Activated naive CD4-positive, alpha-beta T cell treated with anti-CD3 and anti-CD28 coated beads, Interleukin-2, amount 10 ng/mL, durations not matched to agents 7 days and 5 days (primary cell): ENCODE measurements around the gene ADCY4.

Source experiments
- CTCF ChIA-PET: fragments of 350-600 bp; sonication (Branson Sonifier 250); formaldehyde crosslinking; loops from one replicate; lab custom pipeline; 2021; ENCODE audit warnings: antibody characterized with exemption; lab: Charles Lee
- DNase-seq: peaks from one replicate; pipeline ENCODE4 v3.0.0-alpha.2; 2020
- H3K27ac Mint-ChIP-seq: one replicate; pipeline ENCODE4 v1.8.0; 2021; ENCODE audit warnings: mild to moderate bottlenecking, moderate library complexity, mixed read lengths
- H3K27me3 Mint-ChIP-seq: one replicate; pipeline ENCODE4 v1.8.0; 2021; ENCODE audit warnings: mild to moderate bottlenecking, mixed read lengths
- H3K36me3 Mint-ChIP-seq: one replicate; pipeline ENCODE4 v1.8.0; 2021; ENCODE audit warnings: mixed read lengths
- H3K4me1 Mint-ChIP-seq: one replicate; pipeline ENCODE4 v1.8.0; 2021; ENCODE audit warnings: mixed read lengths
- H3K4me3 Mint-ChIP-seq: one replicate; pipeline ENCODE4 v1.8.0; 2021; ENCODE audit warnings: mild to moderate bottlenecking, moderate library complexity, mixed read lengths
- H3K9me3 Mint-ChIP-seq: one replicate; pipeline ENCODE4 v1.8.0; 2021; ENCODE audit warnings: mixed read lengths

The ADCY4 gene

GRCh38 chr14:24313913-24314312 lies 21.0 kb downstream of the ADCY4 start:
- H3K9me3 Mint-ChIP-seq, result no peaks in the 10 kb centered on the region
- H3K27me3 Mint-ChIP-seq, result peaks cover 8% of the 10 kb centered on the region
- H3K4me3 Mint-ChIP-seq, result peak overlapping the region; percentile 81
- peaks cover 68% of the 10 kb centered on the region for H3K4me1 Mint-ChIP-seq
- CTCF ChIA-PET, result interaction anchor here (1.0 to 13.0 kb wide), 5 partner anchors 15 to 122 kb away, joined by 3 to 129 read pairs (median 4); partner anchors contain the start of genes ADCY4, DHRS1 and NOP9
- H3K36me3 Mint-ChIP-seq, result peaks cover 35% of the 10 kb centered on the region
- peak overlapping the region; percentile 88 for H3K27ac Mint-ChIP-seq
- no peak for DNase-seq

- peak overlapping the region; percentile 88 for H3K27ac Mint-ChIP-seq
- H3K4me3 Mint-ChIP-seq, result peak overlapping the region; percentile 81
- H3K9me3 Mint-ChIP-seq, result no peaks in the 10 kb centered on the region
- no peaks in the 10 kb centered on the region for H3K27me3 Mint-ChIP-seq
- CTCF ChIA-PET, result interaction anchor here (0.9 to 13.0 kb wide), 6 partner anchors 14 to 255 kb away, joined by 3 to 129 read pairs (median 14); partner anchors contain the start of genes ADCY4, CBLN3, DHRS1 and KHNYN
- H3K4me1 Mint-ChIP-seq, result peaks cover 77% of the 10 kb centered on the region
- DNase-seq, result peak; percentile 71
- H3K36me3 Mint-ChIP-seq, result peaks cover 40% of the 10 kb centered on the region
Observed at GRCh38 chr14:24312736-24313507, 21.9 kb downstream of the ADCY4 start.

DNA sequence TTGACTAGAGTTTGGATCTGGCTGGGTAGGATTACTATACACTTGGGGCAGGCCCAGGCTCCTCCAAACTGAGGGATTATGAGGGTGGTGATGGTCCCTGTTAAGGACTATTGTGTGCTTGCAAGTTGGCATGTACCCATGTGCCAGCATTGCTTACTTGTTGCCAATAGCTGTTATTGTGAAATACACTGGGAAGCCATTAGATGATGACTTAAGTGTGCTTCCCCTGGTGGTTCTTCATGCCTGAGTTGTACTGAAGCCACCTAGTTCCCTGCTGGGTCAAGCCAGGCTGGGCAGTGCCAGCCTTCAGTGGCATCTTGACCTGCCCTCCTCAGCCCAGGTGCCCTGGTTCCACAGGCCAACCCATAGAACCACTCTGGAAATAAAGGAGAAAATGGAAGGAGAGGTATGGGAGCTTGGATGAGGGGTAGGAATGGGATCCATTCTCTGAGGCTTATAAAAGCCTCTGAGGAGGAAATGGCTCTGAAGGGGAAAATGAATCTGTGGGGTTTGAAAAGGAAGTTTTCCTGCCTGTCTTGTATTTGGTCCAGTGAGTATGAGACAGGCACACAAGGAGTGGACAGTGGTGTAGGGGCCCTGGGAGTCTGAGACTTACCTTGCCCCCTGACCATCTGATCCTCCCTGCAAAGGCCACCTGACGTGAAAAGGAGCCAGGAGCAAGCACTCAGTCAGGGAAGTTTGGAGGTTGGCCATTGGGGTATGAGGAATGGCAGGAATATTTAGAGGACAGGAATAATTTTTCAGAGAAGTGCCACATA lies 22.8 kb downstream of the ADCY4 start:
- peak overlapping the region; percentile 81 for H3K4me3 Mint-ChIP-seq
- CTCF ChIA-PET, result interaction anchor here (0.6 to 13.0 kb wide), 8 partner anchors 13 to 1017 kb away, joined by 4 to 129 read pairs (median 14); partner anchors contain the start of genes ADCY4, CBLN3, DHRS1 and KHNYN
- no peaks in the 10 kb centered on the region for H3K27me3 Mint-ChIP-seq
- peaks cover 77% of the 10 kb centered on the region for H3K4me1 Mint-ChIP-seq
- H3K36me3 Mint-ChIP-seq, result peaks cover 43% of the 10 kb centered on the region
- peak overlapping the region; percentile 88 for H3K27ac Mint-ChIP-seq
- no peaks in the 10 kb centered on the region for H3K9me3 Mint-ChIP-seq
- no peak for DNase-seq

DNA sequence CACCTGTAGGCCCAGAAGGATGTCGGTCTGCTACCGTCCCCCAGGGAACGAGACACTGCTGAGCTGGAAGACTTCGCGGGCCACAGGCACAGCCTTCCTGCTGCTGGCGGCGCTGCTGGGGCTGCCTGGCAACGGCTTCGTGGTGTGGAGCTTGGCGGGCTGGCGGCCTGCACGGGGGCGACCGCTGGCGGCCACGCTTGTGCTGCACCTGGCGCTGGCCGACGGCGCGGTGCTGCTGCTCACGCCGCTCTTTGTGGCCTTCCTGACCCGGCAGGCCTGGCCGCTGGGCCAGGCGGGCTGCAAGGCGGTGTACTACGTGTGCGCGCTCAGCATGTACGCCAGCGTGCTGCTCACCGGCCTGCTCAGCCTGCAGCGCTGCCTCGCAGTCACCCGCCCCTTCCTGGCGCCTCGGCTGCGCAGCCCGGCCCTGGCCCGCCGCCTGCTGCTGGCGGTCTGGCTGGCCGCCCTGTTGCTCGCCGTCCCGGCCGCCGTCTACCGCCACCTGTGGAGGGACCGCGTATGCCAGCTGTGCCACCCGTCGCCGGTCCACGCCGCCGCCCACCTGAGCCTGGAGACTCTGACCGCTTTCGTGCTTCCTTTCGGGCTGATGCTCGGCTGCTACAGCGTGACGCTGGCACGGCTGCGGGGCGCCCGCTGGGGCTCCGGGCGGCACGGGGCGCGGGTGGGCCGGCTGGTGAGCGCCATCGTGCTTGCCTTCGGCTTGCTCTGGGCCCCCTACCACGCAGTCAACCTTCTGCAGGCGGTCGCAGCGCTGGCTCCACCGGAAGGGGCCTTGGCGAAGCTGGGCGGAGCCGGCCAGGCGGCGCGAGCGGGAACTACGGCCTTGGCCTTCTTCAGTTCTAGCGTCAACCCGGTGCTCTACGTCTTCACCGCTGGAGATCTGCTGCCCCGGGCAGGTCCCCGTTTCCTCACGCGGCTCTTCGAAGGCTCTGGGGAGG lies 23.9 kb downstream of the ADCY4 start, which contains the start of gene LTB4R:
LTB4R (plus strand) TSS at position 857 of the 959 bp plus-strand sequence. CDS start 4,150 bp downstream, outside the sequence.
- CTCF ChIA-PET, result interaction anchor here (0.7 to 13.0 kb wide), 17 partner anchors 12 to 126 kb away, joined by 3 to 129 read pairs (median 5); partner anchors contain the start of genes ADCY4, CBLN3, DHRS1 and KHNYN
- peaks cover 53% of the 10 kb centered on the region for H3K36me3 Mint-ChIP-seq
- no peaks in the 10 kb centered on the region for H3K27me3 Mint-ChIP-seq
- DNase-seq, result peak; percentile 77
- H3K9me3 Mint-ChIP-seq, result no peaks in the 10 kb centered on the region
- peaks cover 76% of the 10 kb centered on the region for H3K4me1 Mint-ChIP-seq
- peak within 1 kb of the TSS; percentile 81 for H3K4me3 Mint-ChIP-seq
- H3K27ac Mint-ChIP-seq, result peak within 1 kb of the TSS; percentile 88

DNA sequence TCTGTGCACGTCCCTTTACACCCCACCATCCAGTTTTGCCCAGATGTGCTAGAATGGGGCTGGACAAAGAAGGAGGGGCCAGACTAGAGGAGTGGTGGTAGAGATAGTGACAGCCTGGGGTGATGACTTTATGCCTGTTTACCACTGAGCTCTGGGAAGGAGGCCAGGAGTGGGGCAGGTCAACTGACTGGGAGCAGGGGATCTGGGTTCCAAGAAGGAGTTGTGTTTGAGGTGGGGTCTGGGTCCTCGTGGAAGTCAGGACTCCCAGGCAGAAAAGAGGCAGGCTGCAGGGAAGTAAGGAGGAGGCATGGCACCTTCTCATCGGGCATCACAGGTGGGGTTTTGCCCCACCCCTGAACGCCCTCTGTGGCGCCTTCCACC lies 24.6 kb downstream of the ADCY4 start:
- Mint-ChIP-seq H3K4me1 (peaks cover 71% of the 10 kb centered on the region), H3K36me3 (peaks cover 54% of the 10 kb centered on the region), H3K9me3 (no peaks in the 10 kb centered on the region), H3K4me3 (peak overlapping the region; percentile 81), H3K27me3 (no peaks in the 10 kb centered on the region), H3K27ac (peak overlapping the region; percentile 85)
- CTCF ChIA-PET, result interaction anchor here (0.7 to 13.0 kb wide), 18 partner anchors 12 to 121 kb away, joined by 3 to 129 read pairs (median 4); partner anchors contain the start of genes ADCY4, CBLN3, DHRS1 and GMPR2
- DNase-seq, result no peak

DNA sequence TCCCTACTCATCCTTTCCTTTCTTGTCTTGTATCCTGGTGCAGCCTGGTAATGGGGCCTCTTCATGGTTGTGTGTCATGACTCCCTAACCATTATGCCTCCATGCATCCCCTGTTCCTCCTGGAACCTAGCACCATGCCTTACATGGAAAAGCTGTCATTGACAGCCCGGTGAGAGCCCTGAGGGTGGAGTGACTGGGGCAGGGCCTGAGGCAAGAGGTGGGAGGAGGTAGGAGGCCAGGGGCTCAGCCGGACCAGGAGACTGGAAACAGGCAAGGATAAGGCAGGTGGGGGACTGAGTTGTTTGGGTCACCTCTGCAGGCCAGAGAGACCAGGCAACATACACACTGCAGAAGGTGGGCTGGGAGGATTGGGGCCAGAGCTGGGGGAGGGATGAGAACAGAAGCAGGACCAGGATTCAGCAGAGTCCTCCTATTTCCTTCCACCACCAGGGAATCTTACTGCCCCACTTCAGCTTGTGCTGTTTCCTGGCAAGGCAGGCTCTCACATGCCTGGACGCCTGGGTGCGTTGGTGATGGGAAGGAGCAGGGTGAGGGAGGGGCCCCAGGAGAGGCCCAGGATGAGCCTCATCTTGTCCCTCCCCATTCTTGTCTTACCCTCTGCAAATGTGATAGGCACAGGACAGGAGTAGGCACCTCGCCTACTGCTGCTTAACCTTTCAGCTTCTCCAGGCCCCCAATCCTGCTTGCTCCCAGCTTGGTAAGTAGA lies 25.2 kb downstream of the ADCY4 start, which contains the start of gene LTB4R2:
LTB4R2 (plus strand) TSS at position 603 of the 727 bp plus-strand sequence. CDS start 525 bp downstream, outside the sequence.
- CTCF ChIA-PET, result interaction anchor here (0.7 to 13.0 kb wide), 24 partner anchors 9 to 229 kb away, joined by 3 to 129 read pairs (median 6); partner anchors contain the start of genes ADCY4, CBLN3, DHRS1 and GMPR2
- peaks cover 68% of the 10 kb centered on the region for H3K4me1 Mint-ChIP-seq
- peak within 1 kb of the TSS; percentile 85 for H3K27ac Mint-ChIP-seq
- DNase-seq, result no peak
- peak within 1 kb of the TSS; percentile 81 for H3K4me3 Mint-ChIP-seq
- no peaks in the 10 kb centered on the region for H3K27me3 Mint-ChIP-seq
- H3K9me3 Mint-ChIP-seq, result no peaks in the 10 kb centered on the region
- peaks cover 60% of the 10 kb centered on the region for H3K36me3 Mint-ChIP-seq

- Mint-ChIP-seq H3K27ac (no peak overlapping the region), H3K36me3 (peaks cover 61% of the 10 kb centered on the region), H3K27me3 (no peaks in the 10 kb centered on the region), H3K4me3 (no peak overlapping the region), H3K4me1 (peaks cover 56% of the 10 kb centered on the region), H3K9me3 (no peaks in the 10 kb centered on the region)
- no peak for DNase-seq
- CTCF ChIA-PET, result interaction anchor here (0.6 to 13.0 kb wide), 44 partner anchors 10 to 250 kb away, joined by 3 to 129 read pairs (median 6); partner anchors contain the start of genes ADCY4, DHRS1, GMPR2 and KHNYN
Observed at GRCh38 chr14:24308342-24309124, 26.3 kb downstream of the ADCY4 start.

- H3K4me3 Mint-ChIP-seq, result no peak within 1 kb of the TSS
- H3K27ac Mint-ChIP-seq, result no peak within 1 kb of the TSS
- peaks cover 60% of the 10 kb centered on the region for H3K36me3 Mint-ChIP-seq
- no peaks in the 10 kb centered on the region for H3K9me3 Mint-ChIP-seq
- H3K4me1 Mint-ChIP-seq, result peaks cover 49% of the 10 kb centered on the region
- no peaks in the 10 kb centered on the region for H3K27me3 Mint-ChIP-seq
- peak; percentile 75 for DNase-seq
- CTCF ChIA-PET, result interaction anchor here (0.6 to 13.0 kb wide), 44 partner anchors 9 to 249 kb away, joined by 3 to 129 read pairs (median 5); partner anchors contain the start of genes ADCY4, DHRS1, KHNYN and MDP1
Observed at GRCh38 chr14:24307575-24308341, 27.1 kb downstream of the ADCY4 start, which contains the start of gene CIDEB. Gene CIDEB (minus strand): TSS chr14:24307977. CDS start chr14:24307858, 119 bp downstream.

DNA sequence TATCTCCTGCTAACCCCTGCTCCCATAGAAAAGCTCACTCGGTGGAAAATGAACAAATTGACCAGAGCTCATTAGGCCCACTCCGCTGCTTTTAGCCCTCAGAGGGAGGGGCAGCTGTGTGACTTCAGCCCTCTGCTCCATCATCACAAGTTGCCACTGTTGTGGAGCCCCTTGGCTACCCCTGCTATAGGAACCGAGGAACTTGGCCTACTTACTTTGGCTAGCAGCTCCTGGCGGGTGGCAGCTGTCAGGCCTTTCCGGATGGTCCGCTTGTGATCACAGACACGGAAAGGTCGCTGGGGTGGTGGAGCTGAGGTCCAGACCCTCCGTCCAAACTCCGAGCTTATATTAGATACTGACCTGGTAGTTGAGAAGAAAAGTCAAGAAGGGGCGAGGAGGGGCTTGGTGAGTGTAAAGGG lies 27.7 kb downstream of the ADCY4 start:
- CTCF ChIA-PET, result interaction anchor here (0.6 to 13.0 kb wide), 19 partner anchors 8 to 249 kb away, joined by 3 to 129 read pairs (median 6); partner anchors contain the start of genes ADCY4, CHMP4A, DHRS1 and KHNYN
- H3K9me3 Mint-ChIP-seq, result no peaks in the 10 kb centered on the region
- H3K4me3 Mint-ChIP-seq, result no peak overlapping the region
- H3K27ac Mint-ChIP-seq, result no peak overlapping the region
- peaks cover 44% of the 10 kb centered on the region for H3K4me1 Mint-ChIP-seq
- no peaks in the 10 kb centered on the region for H3K27me3 Mint-ChIP-seq
- H3K36me3 Mint-ChIP-seq, result peaks cover 59% of the 10 kb centered on the region
- DNase-seq, result no peak

- H3K9me3 Mint-ChIP-seq, result no peaks in the 10 kb centered on the region
- H3K4me3 Mint-ChIP-seq, result no peak overlapping the region
- H3K27ac Mint-ChIP-seq, result no peak overlapping the region
- CTCF ChIA-PET, result interaction anchor here (1.3 kb wide), 1 partner anchor 128 kb away, joined by 3 read pairs; no protein-coding TSS in a partner anchor
- no peak for DNase-seq
- H3K4me1 Mint-ChIP-seq, result peaks cover 49% of the 10 kb centered on the region
- H3K36me3 Mint-ChIP-seq, result peaks cover 57% of the 10 kb centered on the region
- H3K27me3 Mint-ChIP-seq, result peaks cover 5% of the 10 kb centered on the region
Observed at GRCh38 chr14:24304019-24304387, 30.9 kb downstream of the ADCY4 start.
